SJSA1 (cell line): ENCODE data around the gene RAP1GAP2. TPM values are rescaled to one million over a fixed set of nuclear protein-coding genes. Genes with fewer than 3 reads are reported as not detected.
"Not testable (repeated sequence)": the region's sequence is repeated elsewhere in the genome, so short reads cannot be mapped to it uniquely, and the experiment has no call there.

Experiments
- DNase-seq, 2 experiments: peaks; one replicate each; pipeline ENCODE4 v3.0.0-alpha.2; 2015 to 2020; ENCODE audit warnings: low spot score in 2 of 2, low read depth in 1 of 2
- H3K27ac ChIP-seq: fragments of 250-450 bp; sonication (Bioruptor Pico); 2 replicates; pipeline ENCODE4 v1.5.1; 2020; ENCODE audit warnings: mild to moderate bottlenecking, moderate library complexity
- H3K27me3 ChIP-seq: fragments of 250-450 bp; sonication (Bioruptor Pico); replicated peaks from 2 replicates; pipeline ENCODE4 v1.5.1; 2020; ENCODE audit warnings: mild to moderate bottlenecking, moderate library complexity
- H3K36me3 ChIP-seq: fragments of 250-450 bp; sonication (Bioruptor Pico); 2 replicates; pipeline ENCODE4 v1.5.1; 2020; ENCODE audit warnings: mild to moderate bottlenecking
- H3K4me1 ChIP-seq: fragments of 250-450 bp; sonication (Bioruptor Pico); replicated peaks from 2 replicates; pipeline ENCODE4 v1.6.1; 2021; ENCODE audit warnings: mild to moderate bottlenecking
- H3K4me3 ChIP-seq: fragments of 250-450 bp; sonication (Bioruptor Pico); 2 replicates; pipeline ENCODE4 v1.5.1; 2020; ENCODE audit warnings: mild to moderate bottlenecking
- H3K9me3 ChIP-seq: fragments of 250-450 bp; sonication (Bioruptor Pico); replicated peaks from 2 replicates; pipeline ENCODE4 v1.5.1; 2020; ENCODE audit warnings: mild to moderate bottlenecking
- total RNA-seq: library from RNA; depleted of rRNA; stranded (reverse); fragments of >200 nt; shearing (Covaris generic); gene quantifications from 2 replicates; pipeline ENCODE4 v1.2.3, GENCODE V29; 2014

RAP1GAP2 gene
- total RNA-seq, 1 experiment from 2014 or later = 2.9 TPM

- H3K9me3 ChIP-seq = no peaks in the 10 kb centered on the region
- DNase-seq = no peak
- H3K27me3 ChIP-seq = 0 out of 2 replicates have a peak, but pooled peaks cover 2% of the 10 kb centered on the region
- H3K4me1 ChIP-seq = no peaks in the 10 kb centered on the region
- no peak overlapping the region for H3K4me3 ChIP-seq
- H3K27ac ChIP-seq = no peak overlapping the region
- H3K36me3 ChIP-seq = no peaks in the 10 kb centered on the region
Measured at GRCh38 chr17:2878751-2879254, 82.6 kb downstream of the RAP1GAP2 start.

DNA sequence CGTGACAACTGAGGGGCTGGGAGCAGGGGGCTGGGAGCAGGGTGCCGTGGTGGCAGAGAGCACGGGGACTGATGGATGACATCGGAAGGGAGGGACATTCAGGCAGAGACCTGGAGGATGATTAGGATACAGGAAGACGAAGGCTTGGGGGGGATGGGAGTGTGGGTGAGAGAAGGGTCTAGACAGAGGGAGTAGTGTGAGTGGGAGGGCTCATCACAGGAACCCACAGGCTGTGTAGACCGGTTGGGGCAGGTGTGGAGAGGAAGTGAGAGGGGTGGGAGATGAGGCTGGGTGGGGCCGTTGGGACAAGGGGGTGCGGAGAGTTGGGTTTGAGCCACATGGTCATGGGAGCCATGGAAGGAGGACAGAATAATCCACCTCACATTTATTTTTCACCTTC lies 83.8 kb downstream of the RAP1GAP2 start:
- H3K4me1 ChIP-seq = no peaks in the 10 kb centered on the region
- H3K36me3 ChIP-seq = no peaks in the 10 kb centered on the region
- DNase-seq = no peak
- H3K27ac ChIP-seq = no peak overlapping the region
- H3K4me3 ChIP-seq = no peak overlapping the region
- H3K27me3 ChIP-seq = 0 out of 2 replicates have a peak, but pooled peaks cover 2% of the 10 kb centered on the region
- H3K9me3 ChIP-seq = no peaks in the 10 kb centered on the region

- H3K27me3 ChIP-seq = 0 out of 2 replicates have a peak, but pooled peaks cover 2% of the 10 kb centered on the region
- no peak overlapping the region for H3K27ac ChIP-seq
- H3K4me3 ChIP-seq = no peak overlapping the region
- no peaks in the 10 kb centered on the region for H3K9me3 ChIP-seq
- no peak for DNase-seq
- no peaks in the 10 kb centered on the region for H3K36me3 ChIP-seq
- no peaks in the 10 kb centered on the region for H3K4me1 ChIP-seq
Measured at GRCh38 chr17:2881295-2881694, 85.1 kb downstream of the RAP1GAP2 start.

- Histone ChIP-seq H3K36me3 (no peaks in the 10 kb centered on the region), H3K4me1 (no peaks in the 10 kb centered on the region), H3K4me3 (no peak overlapping the region), H3K9me3 (no peaks in the 10 kb centered on the region), H3K27me3 (0 out of 2 replicates have a peak, but pooled peaks cover 2% of the 10 kb centered on the region), H3K27ac (no peak overlapping the region)
- no peak for DNase-seq
Measured at GRCh38 chr17:2883544-2884213, 87.4 kb downstream of the RAP1GAP2 start.

DNA sequence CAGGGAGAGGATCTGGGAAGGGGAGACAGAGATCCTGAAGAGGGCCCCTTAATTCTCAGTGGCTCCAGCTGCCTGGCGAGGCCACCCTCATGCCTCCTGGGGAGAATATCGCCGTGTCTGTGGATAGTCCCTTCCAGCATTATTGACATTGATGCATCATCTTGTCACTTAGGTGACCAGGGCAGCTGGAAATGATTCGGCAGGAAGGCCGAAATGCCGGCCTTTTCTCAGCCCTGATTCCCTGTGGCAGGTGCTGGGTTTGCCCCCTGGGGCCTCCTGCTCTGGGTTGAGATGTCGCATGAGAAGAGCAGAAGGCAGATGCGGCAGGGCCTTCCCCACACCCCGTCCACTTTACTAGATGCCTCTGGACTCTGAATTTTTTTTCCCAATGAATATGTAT lies 89.5 kb downstream of the RAP1GAP2 start:
- no peak for DNase-seq

GRCh38 chr17:2888326-2888725 lies 92.1 kb downstream of the RAP1GAP2 start:
- H3K27ac ChIP-seq = no peak overlapping the region
- H3K36me3 ChIP-seq = no peaks in the 10 kb centered on the region
- no peak for DNase-seq
- no peak overlapping the region for H3K4me3 ChIP-seq
- H3K27me3 ChIP-seq = no peaks in the 10 kb centered on the region
- H3K9me3 ChIP-seq = no peaks in the 10 kb centered on the region
- peaks cover 4% of the 10 kb centered on the region; the same call in 1 of the 2 replicates for H3K4me1 ChIP-seq

More for the DNA sequence above, 89.5 kb downstream of the RAP1GAP2 start:
- no peak overlapping the region for H3K4me3 ChIP-seq
- no peaks in the 10 kb centered on the region for H3K4me1 ChIP-seq
- no peak overlapping the region for H3K27ac ChIP-seq
- no peaks in the 10 kb centered on the region for H3K36me3 ChIP-seq
- H3K27me3 ChIP-seq = 0 out of 2 replicates have a peak, but pooled peaks cover 2% of the 10 kb centered on the region
- no peaks in the 10 kb centered on the region for H3K9me3 ChIP-seq

GRCh38 chr17:2889256-2889655 lies 93.0 kb downstream of the RAP1GAP2 start:
- Histone ChIP-seq H3K36me3 (no peaks in the 10 kb centered on the region), H3K27ac (no peak overlapping the region), H3K4me1 (peaks cover 4% of the 10 kb centered on the region; the same call in 1 of the 2 replicates), H3K27me3 (no peaks in the 10 kb centered on the region), H3K9me3 (no peaks in the 10 kb centered on the region), H3K4me3 (no peak overlapping the region)
- no peak for DNase-seq

DNA sequence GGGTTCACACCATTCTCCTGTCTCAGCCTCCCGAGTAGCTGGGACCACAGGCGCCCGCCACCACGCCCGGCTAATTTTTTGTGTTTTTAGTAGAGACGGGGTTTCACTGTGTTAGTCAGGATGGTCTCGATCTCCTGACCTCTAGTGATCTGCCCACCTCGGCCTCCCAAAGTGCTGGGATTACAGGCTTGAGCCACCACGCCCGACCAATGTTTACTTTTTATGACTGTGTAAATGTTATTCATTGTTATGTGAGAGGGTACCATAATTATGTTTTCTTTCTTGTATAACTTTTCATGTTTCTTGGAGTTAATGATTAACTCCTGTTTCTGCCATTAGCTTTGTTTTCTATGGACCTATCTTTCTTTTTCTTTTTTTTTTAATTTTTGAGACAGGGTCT lies 94.5 kb downstream of the RAP1GAP2 start:
- H3K4me3 ChIP-seq, H3K27ac ChIP-seq, H3K4me1 ChIP-seq, H3K9me3 ChIP-seq, H3K36me3 ChIP-seq, DNase-seq, H3K27me3 ChIP-seq: not testable (repeated sequence)

DNA sequence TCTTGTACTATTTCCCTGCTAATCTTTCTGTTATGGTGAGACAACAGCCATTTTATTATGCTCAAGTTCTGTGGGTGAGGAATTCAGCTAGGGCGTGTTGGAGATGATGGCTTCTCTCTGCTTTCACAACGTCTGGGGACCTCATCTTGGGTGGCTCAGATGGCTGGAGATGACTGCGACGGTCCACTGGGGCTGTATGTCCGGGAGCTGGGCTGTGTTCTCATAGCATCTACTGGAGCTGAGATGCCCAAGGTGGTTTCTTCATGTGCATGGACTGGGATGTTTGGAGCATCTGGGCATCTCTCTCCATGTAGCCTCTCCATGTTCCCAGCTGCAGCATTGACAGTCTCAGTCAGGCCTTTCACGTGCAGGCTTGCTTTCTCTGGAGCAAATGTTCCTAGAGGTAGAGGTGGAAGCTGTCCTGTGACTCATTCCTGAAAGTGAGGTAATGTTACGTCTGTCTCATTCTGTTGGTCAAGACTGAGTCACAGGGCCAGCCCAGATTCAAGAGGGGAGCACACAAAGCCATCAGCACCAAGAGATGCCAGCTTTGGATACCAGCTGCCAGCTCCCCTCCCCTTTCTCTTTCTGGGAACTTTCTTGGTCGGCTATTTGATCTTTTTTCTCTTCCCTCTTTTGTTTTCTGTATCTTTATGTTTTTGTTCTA lies 96.2 kb downstream of the RAP1GAP2 start:
- no peak overlapping the region for H3K27ac ChIP-seq
- no peaks in the 10 kb centered on the region for H3K9me3 ChIP-seq
- DNase-seq = peak; percentile 48 to 62
- H3K4me3 ChIP-seq = no peak overlapping the region
- no peaks in the 10 kb centered on the region for H3K36me3 ChIP-seq
- H3K27me3 ChIP-seq = no peaks in the 10 kb centered on the region
- H3K4me1 ChIP-seq = peaks cover 4% of the 10 kb centered on the region; the same call in 1 of the 2 replicates

DNA sequence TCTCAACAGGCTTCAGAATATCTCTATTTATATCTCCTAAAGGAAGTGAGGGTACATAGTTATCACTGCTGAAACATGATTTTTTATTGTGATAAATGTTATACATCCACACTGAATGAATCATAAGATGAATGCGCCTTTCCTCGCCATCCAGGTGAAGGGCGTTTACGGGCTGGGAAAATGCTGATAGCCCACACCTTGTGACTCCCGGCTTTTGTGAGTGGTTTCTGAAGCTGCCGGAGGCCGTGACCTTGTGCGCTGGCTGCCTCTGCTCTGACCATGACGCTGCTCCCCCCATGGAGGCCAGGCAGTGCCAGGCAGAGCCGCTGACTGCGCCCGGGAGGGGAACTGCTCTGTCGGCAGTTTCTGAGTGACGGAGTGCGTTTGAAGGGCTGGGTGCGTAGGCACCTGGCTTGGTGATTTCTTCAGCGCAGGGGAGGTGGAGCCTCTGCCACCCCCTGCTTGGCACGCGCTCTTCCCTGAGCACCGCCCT lies 97.2 kb downstream of the RAP1GAP2 start:
- no peak for DNase-seq
- Histone ChIP-seq H3K27me3 (no peaks in the 10 kb centered on the region), H3K4me3 (no peak overlapping the region), H3K27ac (no peak overlapping the region), H3K4me1 (peaks cover 4% of the 10 kb centered on the region; the same call in 1 of the 2 replicates), H3K9me3 (no peaks in the 10 kb centered on the region), H3K36me3 (no peaks in the 10 kb centered on the region)

- H3K4me1 ChIP-seq = peaks cover 4% of the 10 kb centered on the region; the same call in 1 of the 2 replicates
- no peaks in the 10 kb centered on the region for H3K9me3 ChIP-seq
- no peak for DNase-seq
- H3K4me3 ChIP-seq = no peak overlapping the region
- no peaks in the 10 kb centered on the region for H3K36me3 ChIP-seq
- no peaks in the 10 kb centered on the region for H3K27me3 ChIP-seq
- H3K27ac ChIP-seq = no peak overlapping the region
Measured at GRCh38 chr17:2894782-2895181, 98.5 kb downstream of the RAP1GAP2 start.

DNA sequence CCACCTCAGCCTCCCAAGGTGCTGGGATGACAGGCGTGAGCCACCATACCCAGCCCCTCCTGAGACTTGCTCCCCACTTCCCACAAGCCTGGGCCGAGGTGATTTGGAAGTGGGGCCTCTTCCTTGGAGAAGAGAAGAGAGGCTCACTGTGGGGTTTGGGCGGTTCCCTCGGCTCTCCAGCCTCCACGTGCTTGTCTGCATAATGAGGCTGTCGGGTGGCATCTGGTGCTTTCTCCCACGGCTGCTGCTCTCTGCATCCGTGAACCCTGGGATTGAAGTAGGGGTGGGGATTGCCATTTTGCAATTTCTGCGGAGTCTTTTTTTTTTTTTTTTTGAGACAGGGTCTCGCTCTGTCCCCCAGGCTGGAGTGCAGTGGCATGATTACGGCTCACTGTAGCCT lies 101.4 kb downstream of the RAP1GAP2 start:
- DNase-seq = no peak
- H3K4me3 ChIP-seq = no peak overlapping the region

DNA sequence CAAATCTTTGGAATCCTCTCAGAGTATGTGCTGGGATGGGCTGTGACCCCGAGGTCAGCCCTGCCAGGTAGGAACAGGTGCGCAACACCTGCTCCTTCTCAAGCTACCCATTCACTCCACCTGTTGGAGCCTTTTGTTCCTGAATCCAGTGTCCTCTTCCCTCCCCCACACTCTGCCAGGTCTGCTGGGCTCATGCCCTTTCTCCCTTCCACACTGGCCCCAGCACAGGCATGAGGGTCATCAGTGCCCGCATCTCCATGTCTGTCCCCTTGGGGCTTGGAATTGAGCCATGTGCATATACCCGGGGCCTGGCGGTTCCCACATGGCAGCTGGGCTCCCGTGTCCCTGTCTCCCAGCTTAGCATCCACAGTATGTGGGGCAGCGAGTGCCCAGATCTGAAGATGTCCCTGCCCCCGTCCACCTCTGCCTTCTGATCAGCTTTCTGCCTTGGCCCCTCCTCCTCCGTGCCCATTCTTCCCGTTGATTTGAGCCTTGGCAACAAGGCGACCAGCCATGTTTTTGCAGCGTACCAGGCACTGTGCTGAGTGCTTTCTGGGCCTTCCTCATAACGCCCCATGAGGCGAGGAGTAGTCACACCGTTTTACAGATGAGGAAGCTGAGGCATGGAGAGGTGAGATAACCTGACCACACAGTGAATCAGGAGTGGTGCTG lies 102.2 kb downstream of the RAP1GAP2 start:
- H3K27ac ChIP-seq = no peak overlapping the region
- H3K4me3 ChIP-seq = no peak overlapping the region
- no peaks in the 10 kb centered on the region for H3K4me1 ChIP-seq
- no peaks in the 10 kb centered on the region for H3K27me3 ChIP-seq
- H3K36me3 ChIP-seq = no peaks in the 10 kb centered on the region
- H3K9me3 ChIP-seq = no peaks in the 10 kb centered on the region
- no peak for DNase-seq

More for the DNA sequence above, 101.4 kb downstream of the RAP1GAP2 start:
- no peaks in the 10 kb centered on the region for H3K27me3 ChIP-seq
- no peaks in the 10 kb centered on the region for H3K9me3 ChIP-seq
- no peaks in the 10 kb centered on the region; the same call in 1 of the 2 replicates for H3K4me1 ChIP-seq
- H3K36me3 ChIP-seq = no peaks in the 10 kb centered on the region
- no peak overlapping the region for H3K27ac ChIP-seq
